NCI-H1694 treated with DMSO at 0.1 percent for 48 hours (cell line): ENCODE measurements around the gene MAPKAP1.

Source experiments
- DNase-seq: peaks from one replicate; lab custom pipeline; 2025; lab: John Stamatoyannopoulos, UW

MAPKAP1 gene

GRCh38 chr9:125642311-125642710 lies 64.7 kb downstream of the MAPKAP1 start:
- DNase-seq: no peak

GRCh38 chr9:125639057-125639456 lies 68.0 kb downstream of the MAPKAP1 start:
- no peak for DNase-seq

GRCh38 chr9:125638239-125639045 lies 68.6 kb downstream of the MAPKAP1 start:
- no peak for DNase-seq

GRCh38 chr9:125637241-125637640 lies 69.8 kb downstream of the MAPKAP1 start:
- no peak for DNase-seq

DNA sequence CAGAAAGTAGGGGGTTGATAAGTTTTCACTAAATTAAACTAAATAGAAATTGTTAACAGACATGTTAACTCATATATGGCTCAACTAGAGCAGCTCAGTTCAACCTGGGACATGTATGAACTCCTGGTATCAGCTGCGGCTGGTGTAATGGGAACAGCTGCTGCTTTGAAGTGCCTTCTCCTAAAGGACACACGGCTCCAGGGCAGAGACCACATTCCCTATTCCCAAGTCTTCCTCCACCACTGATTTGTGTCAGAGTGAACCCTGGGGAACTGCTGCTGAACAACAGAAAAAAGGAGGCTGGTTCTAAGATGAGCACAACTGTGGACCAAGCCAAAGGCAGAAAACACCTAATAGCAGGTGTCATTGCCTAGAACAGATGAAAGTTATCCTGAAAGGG lies 71.1 kb downstream of the MAPKAP1 start:
- DNase-seq: no peak

GRCh38 chr9:125634040-125634717 lies 72.8 kb downstream of the MAPKAP1 start:
- DNase-seq: no peak

GRCh38 chr9:125633116-125633745 lies 73.8 kb downstream of the MAPKAP1 start:
- DNase-seq: no peak

GRCh38 chr9:125632321-125633115 lies 74.5 kb downstream of the MAPKAP1 start:
- no peak for DNase-seq

DNA sequence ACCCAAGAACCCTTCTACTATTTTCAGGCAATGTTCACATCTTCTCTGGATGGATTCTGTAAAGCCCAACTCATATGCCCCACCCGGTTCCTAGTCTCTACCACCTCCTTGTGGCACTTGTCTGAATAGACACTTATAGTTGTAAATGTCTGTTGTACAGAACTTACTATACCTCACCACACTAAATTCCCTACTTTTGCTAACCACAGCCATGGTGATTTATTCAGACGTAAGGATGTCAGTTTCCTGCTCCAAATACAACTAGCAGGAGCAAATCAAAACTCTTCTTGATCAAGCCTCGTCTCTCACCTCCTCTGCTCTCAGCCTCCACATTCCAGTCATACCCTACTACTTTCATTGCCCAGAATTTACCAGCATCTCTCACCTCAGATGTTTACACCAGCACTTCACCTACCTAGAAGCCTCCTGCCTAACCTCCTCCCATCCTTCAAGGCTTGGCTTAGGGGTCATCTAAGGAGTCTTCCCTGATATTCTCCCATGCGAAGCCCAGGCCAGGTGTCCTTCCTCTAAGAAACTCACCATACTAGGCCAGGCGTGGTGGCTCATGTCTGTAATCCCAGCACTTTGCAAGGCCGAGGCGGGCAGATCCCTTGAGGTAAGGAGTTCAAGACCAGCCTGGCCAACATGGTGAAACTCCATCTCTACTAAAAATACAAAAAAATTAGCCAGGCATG lies 75.5 kb downstream of the MAPKAP1 start:
- DNase-seq: peak; percentile 51

DNA sequence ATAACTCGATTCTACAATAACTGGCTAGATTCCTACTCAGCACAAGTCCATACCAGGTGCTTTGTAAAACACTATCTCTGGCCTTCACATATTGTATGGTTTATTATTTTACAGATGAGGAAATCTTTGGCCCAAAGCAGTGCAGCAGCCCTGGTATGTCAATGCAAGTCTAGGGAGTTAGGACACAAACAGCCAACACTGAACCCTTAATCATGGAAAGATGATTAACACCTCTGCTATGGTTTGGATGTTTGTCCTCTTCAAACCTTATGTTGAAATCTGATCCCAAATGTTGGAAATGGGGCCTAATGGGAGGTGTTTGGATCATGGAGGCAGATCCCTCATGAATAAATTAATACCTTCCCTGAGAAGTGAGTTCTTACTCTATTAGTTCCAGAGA lies 76.6 kb downstream of the MAPKAP1 start:
- no peak for DNase-seq

- no peak for DNase-seq
Measured at GRCh38 chr9:125629446-125629845, 77.6 kb downstream of the MAPKAP1 start.

DNA sequence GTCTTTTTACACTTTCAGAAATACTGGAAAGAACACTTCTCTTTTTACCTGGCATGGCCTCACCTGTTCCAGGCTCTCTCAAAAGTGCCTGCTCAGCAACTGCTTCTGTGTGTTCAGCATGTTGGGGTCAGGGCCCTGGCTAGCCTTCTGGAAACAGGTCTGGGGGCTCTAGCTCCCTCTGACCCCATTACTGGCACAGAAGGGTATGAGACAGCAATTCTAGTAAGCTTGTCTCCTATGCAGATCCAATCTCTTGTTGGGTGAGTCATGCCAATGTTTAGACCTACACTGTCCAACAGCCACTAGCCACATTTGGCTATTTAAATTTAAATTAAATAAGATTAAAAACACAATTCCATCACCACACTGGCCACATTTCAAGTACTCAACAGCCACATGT lies 80.8 kb downstream of the MAPKAP1 start:
- no peak for DNase-seq

DNA sequence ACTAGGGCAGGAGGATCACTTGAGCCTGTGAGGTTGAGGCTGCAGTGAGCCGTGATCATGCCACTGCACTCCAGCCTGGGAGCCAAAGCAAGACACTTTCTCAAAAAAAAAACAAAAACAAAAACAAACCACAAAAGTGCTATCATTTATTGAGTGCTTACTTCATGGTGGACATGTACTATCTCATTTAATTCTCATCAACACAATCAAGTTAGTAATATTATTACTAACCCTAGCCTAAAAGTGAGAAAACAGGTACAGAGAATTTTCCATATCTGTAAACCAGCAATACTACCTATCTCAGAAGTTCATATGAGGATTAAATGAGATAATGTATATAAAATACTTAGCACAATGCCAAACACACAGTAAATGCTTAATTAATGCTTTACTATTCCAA lies 85.8 kb downstream of the MAPKAP1 start:
- DNase-seq: no peak

DNA sequence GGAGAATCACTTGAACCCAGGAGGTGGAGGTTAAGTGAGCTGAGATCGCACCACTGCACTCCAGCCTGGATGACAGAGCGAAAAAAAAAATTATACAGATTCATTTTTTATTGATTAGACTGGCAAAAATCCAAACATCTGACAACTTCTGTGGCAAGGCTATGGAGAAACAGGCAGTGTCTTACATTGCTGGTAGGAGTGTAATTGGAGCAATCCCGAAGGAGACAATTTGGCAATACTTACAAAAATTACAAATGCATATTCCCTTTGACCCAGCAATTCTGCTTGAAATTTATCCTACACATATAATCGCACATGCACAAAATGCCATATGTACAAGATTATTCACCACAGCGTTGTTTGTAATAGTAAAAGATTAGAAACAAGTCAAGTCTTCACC lies 86.8 kb downstream of the MAPKAP1 start:
- no peak for DNase-seq

DNA sequence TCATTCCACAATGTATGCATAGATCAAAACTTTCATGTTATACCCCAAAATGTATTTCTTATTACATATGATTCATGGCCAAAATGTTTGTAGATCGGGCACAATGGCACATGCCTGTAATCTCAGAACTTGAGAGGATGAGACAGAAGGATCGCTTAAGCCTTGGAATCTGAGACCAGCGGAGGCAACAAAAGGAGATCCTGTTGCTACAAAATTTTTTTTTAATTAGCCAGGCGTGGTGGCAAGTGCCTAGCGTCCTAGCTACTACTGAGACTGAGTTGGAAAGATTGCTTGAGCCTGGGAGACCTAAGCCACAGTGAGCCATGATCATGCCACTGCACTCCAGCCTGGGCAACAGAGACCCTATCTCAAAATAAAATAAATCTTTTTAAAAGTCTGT lies 89.9 kb downstream of the MAPKAP1 start:
- DNase-seq: no peak

- no peak for DNase-seq
Measured at GRCh38 chr9:125613141-125613540, 93.9 kb downstream of the MAPKAP1 start.

DNA sequence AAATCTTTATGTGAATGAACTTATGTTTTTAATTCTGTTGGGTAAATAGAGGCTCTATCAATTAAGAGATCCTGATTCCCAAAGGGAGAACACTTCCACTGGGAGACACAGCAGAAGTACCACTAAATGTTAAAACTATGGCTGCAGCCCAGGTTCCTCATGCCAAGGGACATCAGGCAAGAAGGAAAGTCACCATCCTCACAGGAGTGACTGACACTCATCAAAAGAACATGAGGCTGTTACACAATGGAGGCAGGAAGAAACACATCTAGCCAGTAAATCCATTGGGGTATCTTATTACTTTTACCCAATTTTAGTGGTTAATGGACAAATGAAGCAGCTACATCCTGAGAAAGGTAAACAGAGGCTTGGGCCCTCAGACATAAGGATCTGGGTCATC lies 94.4 kb downstream of the MAPKAP1 start:
- no peak for DNase-seq

- DNase-seq: no peak
Measured at GRCh38 chr9:125611121-125611765, 95.8 kb downstream of the MAPKAP1 start.

DNA sequence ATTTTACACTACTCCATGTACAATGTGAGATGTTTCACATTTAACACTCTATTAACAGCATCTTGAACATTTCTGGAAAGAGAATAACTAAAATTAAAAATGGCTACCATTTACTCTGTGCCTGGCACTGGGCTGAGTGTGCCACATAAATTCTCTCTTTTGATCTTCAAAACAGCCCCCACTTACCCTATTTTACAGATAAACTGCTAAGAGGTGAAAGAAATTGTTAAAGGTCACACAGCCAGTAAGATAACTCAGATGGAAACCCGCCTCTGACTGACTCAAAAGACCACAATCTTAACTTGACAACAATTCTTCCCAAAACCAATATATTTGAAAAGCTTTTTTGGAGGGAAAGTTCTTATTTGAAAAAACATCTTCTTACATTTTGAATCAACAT lies 97.3 kb downstream of the MAPKAP1 start:
- DNase-seq: no peak

GRCh38 chr9:125608489-125609224 lies 98.4 kb downstream of the MAPKAP1 start:
- DNase-seq: no peak
